K562 (cell line): ENCODE results near the gene SURF4. TPM values are rescaled to one million over a fixed set of nuclear protein-coding genes. Genes with fewer than 3 reads are reported as not detected.
A peak's percentile ranks its signal among the peaks of the same experiment; 100 is the strongest.

Experiments
- ARID3A ChIP-seq: IDR thresholded peaks from 2 replicates; pipeline ENCODE4 v1.6.1; 2012; ENCODE audit warnings: low read depth, low read length, improper control_type of control experiment, borderline replicate concordance
- CBFA2T2 ChIP-seq: fragments of 450-650 bp; conservative IDR thresholded peaks from 2 replicates; pipeline ENCODE4 v1.6.1; 2017; ENCODE audit warnings: mild to moderate bottlenecking
- CTCF ChIP-seq, 3 experiments: IDR thresholded peaks in 2 of 3; conservative IDR thresholded peaks in 1 of 3; 2 replicates each; pipeline ENCODE4 v1.5.1; 2011 to 2012; ENCODE audit warnings: low read length in 3 of 3, mild to moderate bottlenecking in 3 of 3, control low read depth in 2 of 3, improper control_type of control experiment in 1 of 3, inconsistent platforms in 1 of 3, low read depth in 1 of 3, mixed read lengths in 1 of 3, moderate library complexity in 1 of 3; ENCODE audit not compliant: insufficient read depth in 2 of 3
- DLX4 ChIP-seq: fragments of 250-450 bp; sonication (Bioruptor Pico); IDR thresholded peaks from 2 replicates; pipeline ENCODE4 v1.6.1; 2021; ENCODE audit warnings: mild to moderate bottlenecking
- DMBX1 ChIP-seq: fragments of 250-450 bp; sonication (Bioruptor Pico); IDR thresholded peaks from 2 replicates; pipeline ENCODE4 v1.8.0; 2022; ENCODE audit warnings: inconsistent platforms, mild to moderate bottlenecking, moderate library complexity, borderline replicate concordance
- FOXA1 ChIP-seq: fragments of 450-650 bp; IDR thresholded peaks from 2 replicates; pipeline ENCODE4 v1.6.1; 2016; ENCODE audit warnings: mild to moderate bottlenecking, borderline replicate concordance
- GATA2 ChIP-seq: sonication (generic); formaldehyde crosslinking; IDR thresholded peaks from 2 replicates; pipeline ENCODE4 v1.4.0; 2020; ENCODE audit warnings: mild to moderate bottlenecking, missing genetic modification reagents
- GTF2B ChIP-seq: IDR thresholded peaks from 2 replicates; pipeline ENCODE4 v1.6.1; 2011; ENCODE audit not compliant: insufficient read length; ENCODE audit errors: extremely low read depth
- GTF2F1 ChIP-seq: IDR thresholded peaks from 2 replicates; pipeline ENCODE4 v1.6.1; 2011; ENCODE audit warnings: low read depth, low read length, improper control_type of control experiment
- HNRNPL ChIP-seq: fragments of 200-400 bp; formaldehyde crosslinking; IDR thresholded peaks from 2 replicates; pipeline ENCODE4 v1.6.1; 2017; ENCODE audit warnings: low read depth, mild to moderate bottlenecking, low read length
- KLF13 ChIP-seq: fragments of 450-650 bp; IDR thresholded peaks from 2 replicates; pipeline ENCODE4 v1.6.1; 2016; ENCODE audit warnings: missing genetic modification characterization, low read depth, mild to moderate bottlenecking, missing compliant biosample characterization, moderate library complexity, borderline replicate concordance
- KLF16 ChIP-seq: IDR thresholded peaks from 2 replicates; pipeline ENCODE4 v1.6.1; 2016; ENCODE audit warnings: antibody characterized with exemption
- MLX ChIP-seq, 2 experiments: fragments of 450-650 bp in 1 of 2; sonication (generic) in 1 of 2; formaldehyde crosslinking; conservative IDR thresholded peaks; 2 replicates each; pipeline versions ENCODE4 v1.4.0 to v1.8.1; 2020 to 2022; ENCODE audit warnings: mild to moderate bottlenecking in 1 of 2, missing genetic modification reagents in 1 of 2
- PTBP1 ChIP-seq: fragments of 200-400 bp; formaldehyde crosslinking; IDR thresholded peaks from 2 replicates; pipeline ENCODE4 v1.6.1; 2017; ENCODE audit warnings: low read depth, low read length
- PTTG1 ChIP-seq: fragments of 450-650 bp; IDR thresholded peaks from 2 replicates; pipeline ENCODE4 v1.6.1; 2016; ENCODE audit warnings: low read depth, mild to moderate bottlenecking, missing genetic modification characterization, missing compliant biosample characterization
- SP1 ChIP-seq: sonication (generic); formaldehyde crosslinking; IDR thresholded peaks from 2 replicates; pipeline ENCODE4 v1.8.1; 2022; ENCODE audit warnings: mild to moderate bottlenecking, missing genetic modification reagents
- TCF7L2 ChIP-seq: fragments of 150-350 bp; IDR thresholded peaks from 2 replicates; pipeline ENCODE4 v1.6.1; 2016; ENCODE audit warnings: low read depth, mild to moderate bottlenecking, low read length, moderate library complexity
- THRB ChIP-seq: fragments of 450-650 bp; formaldehyde crosslinking; conservative IDR thresholded peaks from 2 replicates; pipeline ENCODE4 v1.4.0; 2022; ENCODE audit warnings: mild to moderate bottlenecking, missing genetic modification characterization
- WHSC1 ChIP-seq: IDR thresholded peaks from one replicate; pipeline ENCODE4 v1.6.1; 2012; ENCODE audit warnings: low read length, control low read depth, inconsistent platforms
- ZNF282 ChIP-seq: sonication (generic); formaldehyde crosslinking; IDR thresholded peaks from 2 replicates; pipeline ENCODE4 v1.8.1; 2023; ENCODE audit warnings: missing genetic modification reagents
- ZNF41 ChIP-seq: fragments of 250-450 bp; sonication (Bioruptor Pico); conservative IDR thresholded peaks from 2 replicates; pipeline ENCODE4 v1.4.0; 2020; ENCODE audit warnings: mild to moderate bottlenecking
- polyA plus RNA-seq, 8 experiments: library from polyadenylated mRNA; depleted of rRNA in 4 of 8; stranded (reverse) in 5 of 8; unstranded in 3 of 8; fragments of >200 nt; fragmentation: Nextera tagmentation in 2 of 8; fragmentation: Illumina TruSeq in 1 of 8; extraction: Ambion mirVana in 2 of 8; extraction: Trizol in 1 of 8; gene quantifications; 2 replicates each; pipeline versions ENCODE4 v1.2.1 to v1.2.3, GENCODE V29; 2011 to 2014; ENCODE audit warnings: inconsistent platforms in 1 of 8, missing spikeins in 1 of 8
- total RNA-seq, 7 experiments: library from RNA; depleted of rRNA in 6 of 7; stranded (reverse); fragments of >200 nt in 6 of 7; fragmentation: Illumina TruSeq in 2 of 7; extraction: Trizol in 2 of 7; gene quantifications; 2 replicates each; pipeline versions ENCODE4 v1.2.1 to v1.2.3, GENCODE V29; 2011 to 2021; ENCODE audit warnings: low replicate concordance in 1 of 7

Gene SURF4
- total and polyA plus RNA-seq, 9 of the 15 experiments (the other 6 are each of a cell fraction or from before 2014, with no cell fraction given) = 8.4 to 176 (median 130) TPM

GRCh38 chr9:133375724-133376654 is at the start of gene SURF4, which contains the start of gene STKLD1 (continued):
- no peak for TF ChIP-seq GATA2
- no peak for TF ChIP-seq ZNF41
- TF ChIP-seq DLX4 = no peak
- no peak for TF ChIP-seq WHSC1
- no peak for TF ChIP-seq GTF2F1
- peak; percentile 25; the same call in 1 of the 2 replicates for TF ChIP-seq ZNF282 (CRISPR knock-in tag)
- TF ChIP-seq DMBX1 = no peak
- TF ChIP-seq HNRNPL = peak; percentile 98
- no peak for TF ChIP-seq TCF7L2
- no peak for TF ChIP-seq CBFA2T2
- TF ChIP-seq CTCF (IDR thresholded peaks at IDR 0.05 in 2 of 3, conservative IDR thresholded peaks at IDR 0.05 in 1 of 3; ENCODE audit: insufficient read depth in 2 of 3, low read depth in 1 of 3, low read length in 3 of 3) = no peak; a peak in 1 of 6 replicates
- peak; percentile 94 for TF ChIP-seq SP1 (CRISPR knock-in tag)
- TF ChIP-seq ARID3A = no peak
- TF ChIP-seq MLX (CRISPR knock-in tag; conservative IDR thresholded peaks at IDR 0.05) = no peak
- no peak for TF ChIP-seq KLF16
- peak; percentile 81; the same call in 1 of the 2 replicates for TF ChIP-seq KLF13 (tag)
- TF ChIP-seq GTF2B = no peak
- no peak for TF ChIP-seq FOXA1
- TF ChIP-seq THRB (CRISPR knock-in tag) = no peak
- no peak for TF ChIP-seq PTBP1
- TF ChIP-seq PTTG1 = no peak
